Testis (tissue), 2 donors: ENCODE measurements around the gene CEP72.

Experiments
- CTCF ChIP-seq, 3 experiments: fragments of 450-650 bp in 2 of 3; fragments of 200-600 bp in 1 of 3; sonication (generic) in 1 of 3; IDR thresholded peaks; one replicate each; pipeline ENCODE4 v1.5.1; 2016 to 2019; ENCODE audit warnings: antibody characterized with exemption in 3 of 3, mild to moderate bottlenecking in 2 of 3, moderate library complexity in 1 of 3
- POLR2A ChIP-seq: fragments of 450-650 bp; IDR thresholded peaks from one replicate; pipeline ENCODE4 v1.6.1; 2017; ENCODE audit warnings: antibody characterized with exemption, mild to moderate bottlenecking, moderate library complexity

- TF ChIP-seq POLR2A = no peak
- TF ChIP-seq CTCF (IDR thresholded peaks at IDR 0.05) = peak; percentile 20 to 63 (median 29)
These were observed 57.1 kb downstream of the CEP72 start for GRCh38 chr5:669111-669841.
